Activated naive CD4-positive, alpha-beta T cell treated with anti-CD3 and anti-CD28 coated beads, Interleukin-2, amount 50 U/mL, for 24 hours (primary cell): Measurements from ENCODE around the gene B9D2.

Experiments
- H3K27ac Mint-ChIP-seq: one replicate; pipeline ENCODE4 v1.8.0; 2021; ENCODE audit warnings: mild to moderate bottlenecking, mixed read lengths
- H3K27me3 Mint-ChIP-seq: one replicate; pipeline ENCODE4 v1.8.0; 2021; ENCODE audit warnings: mixed read lengths
- H3K36me3 Mint-ChIP-seq: one replicate; pipeline ENCODE4 v1.8.0; 2021; ENCODE audit warnings: mixed read lengths
- H3K4me1 Mint-ChIP-seq: one replicate; pipeline ENCODE4 v1.8.0; 2021; ENCODE audit warnings: mixed read lengths
- H3K4me3 Mint-ChIP-seq: one replicate; pipeline ENCODE4 v1.8.0; 2021; ENCODE audit warnings: mild to moderate bottlenecking, mixed read lengths
- H3K9me3 Mint-ChIP-seq: one replicate; pipeline ENCODE4 v1.8.0; 2021; ENCODE audit warnings: mixed read lengths

Gene B9D2

DNA sequence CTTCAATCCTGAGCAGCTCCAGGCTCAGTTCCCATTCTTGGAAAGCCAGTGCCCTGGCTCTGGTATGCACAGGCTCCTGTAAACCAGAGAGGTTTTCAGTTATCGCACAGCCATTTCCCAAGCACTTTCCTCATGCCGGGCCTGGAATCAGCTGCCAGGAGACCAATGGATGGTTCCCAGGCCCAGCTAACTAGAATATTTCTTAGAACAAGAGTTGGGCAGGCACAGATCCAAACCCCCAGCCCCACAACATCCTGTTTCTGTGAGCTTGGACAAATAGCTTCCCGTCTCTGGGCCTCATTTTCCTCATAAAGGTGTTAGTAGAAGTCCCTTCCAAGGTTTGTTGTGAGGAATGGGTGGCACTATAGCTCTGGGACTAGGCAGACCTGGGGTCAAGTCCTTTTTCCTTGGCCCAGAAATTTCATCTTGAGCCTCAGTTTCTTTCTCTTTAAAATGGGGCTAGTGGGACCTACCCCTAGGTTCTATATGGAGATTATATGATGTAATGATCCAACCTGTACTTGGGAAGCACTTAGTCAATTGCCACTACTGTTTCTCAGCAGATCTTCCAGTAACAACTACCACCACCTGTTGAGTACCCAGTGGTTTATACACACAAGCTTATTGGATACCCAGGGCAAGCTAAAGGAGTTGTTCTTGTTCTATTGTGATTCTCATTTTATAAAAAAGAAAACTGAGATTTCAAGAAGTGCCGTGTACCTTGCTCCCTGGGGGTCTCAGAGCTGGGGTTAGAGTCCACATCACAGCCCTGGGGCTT lies 59.1 kb downstream of the B9D2 start:
- H3K9me3 Mint-ChIP-seq, result no peaks in the 10 kb centered on the region
- peak overlapping the region; percentile 80 for H3K27ac Mint-ChIP-seq
- H3K4me1 Mint-ChIP-seq, result peaks cover 86% of the 10 kb centered on the region
- H3K4me3 Mint-ChIP-seq, result peak overlapping the region; percentile 62
- H3K36me3 Mint-ChIP-seq, result peaks cover 10% of the 10 kb centered on the region
- H3K27me3 Mint-ChIP-seq, result no peaks in the 10 kb centered on the region
